Nucleus accumbens (tissue), 56 donors: ENCODE measurements around the gene AUP1.
"Not testable (repeated sequence)": the region's sequence is repeated elsewhere in the genome, so short reads cannot be mapped to it uniquely, and the experiment has no call there.

ENCODE experiments used
- DNase-seq, 56 donors: peaks; one replicate each; lab custom pipeline; 2025; lab: John Stamatoyannopoulos, UW

AUP1 gene

GRCh38 chr2:74501335-74502071 is 28.0 kb downstream of the AUP1 start:
- DNase-seq: no peak

GRCh38 chr2:74500578-74500946 is 28.9 kb downstream of the AUP1 start:
- DNase-seq: no peak

GRCh38 chr2:74499940-74500577 is 29.4 kb downstream of the AUP1 start:
- no peak for DNase-seq

- no peak for DNase-seq
Observed at GRCh38 chr2:74499267-74499939, 30.1 kb downstream of the AUP1 start, which contains the start of gene LBX2. TSS of gene LBX2 (minus strand) at chr2:74499603. CDS start at chr2:74499537, 66 bp downstream.

- DNase-seq: no peak
Observed at GRCh38 chr2:74498500-74499266, 30.8 kb downstream of the AUP1 start.

- no peak for DNase-seq
Observed at GRCh38 chr2:74497777-74498499, 31.6 kb downstream of the AUP1 start.

- DNase-seq: no peak
Observed at GRCh38 chr2:74496997-74497776, 32.3 kb downstream of the AUP1 start.

GRCh38 chr2:74495440-74495839 is 34.1 kb downstream of the AUP1 start:
- DNase-seq: no peak

- DNase-seq: no peak
Observed at GRCh38 chr2:74493546-74493945, 36.0 kb downstream of the AUP1 start.

GRCh38 chr2:74491648-74492544 is 37.6 kb downstream of the AUP1 start:
- DNase-seq: no peak

GRCh38 chr2:74489906-74490305 is 39.6 kb downstream of the AUP1 start:
- no peak for DNase-seq

- DNase-seq: no peak
Observed at GRCh38 chr2:74488643-74489481, 40.6 kb downstream of the AUP1 start.

- no peak for DNase-seq
Observed at GRCh38 chr2:74486141-74486540, 43.4 kb downstream of the AUP1 start.

- DNase-seq: not testable (repeated sequence)
Observed at GRCh38 chr2:74483675-74484164, 45.8 kb downstream of the AUP1 start.

GRCh38 chr2:74482801-74483674 is 46.5 kb downstream of the AUP1 start, which contains the start of the genes CCDC142 and TTC31:
TSS of gene CCDC142 (minus strand) at chr2:74482998. CDS start at chr2:74482837, 161 bp downstream.
TSS of gene TTC31 (plus strand) at chr2:74483081. CDS start at chr2:74483096, 15 bp downstream.
- peak; percentile 81 to 100 (median 95) for DNase-seq
